GM10266 (cell line): Measurements from ENCODE around the gene BARD1.

Experiments used
- DNase-seq: peaks from one replicate; pipeline ENCODE4 v3.0.0; 2012; ENCODE audit errors: extremely low spot score
- CTCF ChIP-seq: IDR thresholded peaks from 2 replicates; pipeline ENCODE4 v1.5.1; 2012; ENCODE audit warnings: mild to moderate bottlenecking, low read depth; ENCODE audit not compliant: control insufficient read depth, insufficient read depth; ENCODE audit errors: missing control alignments

BARD1 gene

GRCh38 chr2:214772443-214773015, 37.0 kb downstream of the BARD1 start:
- TF ChIP-seq CTCF: no peak

GRCh38 chr2:214765180-214765579, 44.3 kb downstream of the BARD1 start:
- no peak for TF ChIP-seq CTCF
- no peak for DNase-seq

More at GRCh38 chr2:214772443-214773015, 37.0 kb downstream of the BARD1 start:
- no peak for DNase-seq

- DNase-seq: no peak
Observed at GRCh38 chr2:214753455-214753854, 56.0 kb downstream of the BARD1 start.

DNA sequence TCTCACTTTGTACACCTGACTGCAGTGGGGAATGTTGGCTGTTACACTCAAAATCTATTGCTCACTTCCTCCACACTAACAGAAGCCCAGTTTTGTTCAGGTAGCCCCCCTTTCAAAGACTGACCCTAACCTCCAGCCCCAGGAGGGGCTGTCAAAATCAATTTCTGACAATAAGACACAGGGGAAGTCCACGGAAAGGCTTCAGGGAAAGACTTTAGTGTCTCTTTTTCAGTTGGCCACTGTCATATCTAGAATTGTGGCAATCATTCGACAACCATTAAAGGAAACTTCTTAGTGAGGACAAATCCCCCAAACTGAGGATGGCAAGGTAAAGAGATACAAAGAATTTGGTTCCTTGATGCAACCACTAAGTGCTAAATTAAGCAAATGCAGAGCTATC, 59.0 kb downstream of the BARD1 start:
- TF ChIP-seq CTCF: no peak
- DNase-seq: no peak

More at GRCh38 chr2:214753455-214753854, 56.0 kb downstream of the BARD1 start:
- TF ChIP-seq CTCF: no peak

DNA sequence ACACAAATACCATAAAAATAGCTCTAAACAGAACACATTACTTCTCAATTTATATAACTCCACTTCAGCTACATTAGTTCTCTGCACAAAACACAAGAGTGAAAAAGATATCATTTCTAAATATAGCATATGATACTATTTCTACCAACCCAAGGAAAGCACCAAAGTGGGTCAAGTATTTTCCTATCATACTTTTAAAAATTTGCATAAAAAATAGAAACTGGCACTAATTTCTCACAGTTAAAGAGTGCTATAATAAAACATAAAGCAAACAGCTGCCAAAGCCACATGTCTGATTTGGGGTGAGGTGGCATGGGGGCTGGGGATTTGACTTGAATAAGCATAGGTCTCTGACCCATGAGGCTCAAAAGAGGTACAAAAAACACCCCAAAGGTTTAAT, 61.5 kb downstream of the BARD1 start:
- no peak for DNase-seq
- no peak for TF ChIP-seq CTCF

DNA sequence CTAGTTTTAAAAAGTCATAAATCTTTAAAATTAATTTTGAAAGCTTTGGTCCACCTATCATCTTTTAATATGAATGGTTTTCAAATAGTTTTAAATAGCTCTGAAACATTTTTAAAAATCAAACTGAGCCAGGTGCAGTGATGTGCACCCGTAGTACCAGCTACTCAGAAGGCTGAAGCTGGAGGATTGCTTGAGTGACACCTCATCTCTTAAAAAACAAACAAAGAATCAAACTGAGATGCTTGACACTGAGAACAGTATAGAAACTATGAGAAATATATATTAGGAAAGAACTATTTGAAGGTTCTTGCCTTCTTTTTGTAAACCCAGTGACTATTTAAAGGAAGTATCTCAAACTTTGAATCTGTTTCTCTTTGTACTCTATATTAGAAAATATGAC, 67.4 kb downstream of the BARD1 start:
- no peak for TF ChIP-seq CTCF
- no peak for DNase-seq

DNA sequence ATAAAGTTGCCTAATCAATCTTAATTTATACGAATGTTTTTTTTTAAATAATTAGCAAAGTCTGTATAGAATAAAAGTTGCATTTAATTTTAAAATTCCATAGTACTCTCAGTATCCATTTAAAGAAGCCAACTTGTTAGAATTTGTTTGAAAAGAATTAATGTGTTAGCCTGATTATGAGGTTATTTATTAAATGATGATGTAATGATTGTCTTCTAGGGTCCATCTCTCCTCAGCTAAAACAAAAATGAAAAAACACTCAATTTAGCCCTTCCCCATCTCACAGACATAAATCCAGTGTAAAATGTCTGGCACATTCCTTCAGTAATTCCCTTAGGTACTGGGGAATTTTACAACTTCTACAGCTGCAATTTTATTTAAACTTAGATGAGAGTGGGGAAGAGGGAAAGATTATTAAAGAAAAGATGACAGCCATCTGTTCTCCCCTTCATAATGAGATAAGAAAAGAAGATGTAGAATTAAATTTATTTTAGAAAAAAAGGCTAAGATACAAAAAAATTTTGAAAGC, 68.6 kb downstream of the BARD1 start:
- no peak for TF ChIP-seq CTCF
- no peak for DNase-seq
